Breast epithelium (tissue), 3 donors: ENCODE results near the gene GRIK5.

Experiments
- POLR2A ChIP-seq: fragments of 450-650 bp; IDR thresholded peaks from one replicate; pipeline ENCODE4 v1.6.1; 2016; ENCODE audit warnings: antibody characterized with exemption, mild to moderate bottlenecking, moderate library complexity
- TF ChIP-seq, protein P1 (sequence below), 3 donors: fragments of 450-650 bp; IDR thresholded peaks; one replicate each; pipeline ENCODE4 v1.5.1; 2016 to 2017; ENCODE audit warnings: antibody characterized with exemption in 3 of 3, mild to moderate bottlenecking in 3 of 3, moderate library complexity in 3 of 3

DNA sequence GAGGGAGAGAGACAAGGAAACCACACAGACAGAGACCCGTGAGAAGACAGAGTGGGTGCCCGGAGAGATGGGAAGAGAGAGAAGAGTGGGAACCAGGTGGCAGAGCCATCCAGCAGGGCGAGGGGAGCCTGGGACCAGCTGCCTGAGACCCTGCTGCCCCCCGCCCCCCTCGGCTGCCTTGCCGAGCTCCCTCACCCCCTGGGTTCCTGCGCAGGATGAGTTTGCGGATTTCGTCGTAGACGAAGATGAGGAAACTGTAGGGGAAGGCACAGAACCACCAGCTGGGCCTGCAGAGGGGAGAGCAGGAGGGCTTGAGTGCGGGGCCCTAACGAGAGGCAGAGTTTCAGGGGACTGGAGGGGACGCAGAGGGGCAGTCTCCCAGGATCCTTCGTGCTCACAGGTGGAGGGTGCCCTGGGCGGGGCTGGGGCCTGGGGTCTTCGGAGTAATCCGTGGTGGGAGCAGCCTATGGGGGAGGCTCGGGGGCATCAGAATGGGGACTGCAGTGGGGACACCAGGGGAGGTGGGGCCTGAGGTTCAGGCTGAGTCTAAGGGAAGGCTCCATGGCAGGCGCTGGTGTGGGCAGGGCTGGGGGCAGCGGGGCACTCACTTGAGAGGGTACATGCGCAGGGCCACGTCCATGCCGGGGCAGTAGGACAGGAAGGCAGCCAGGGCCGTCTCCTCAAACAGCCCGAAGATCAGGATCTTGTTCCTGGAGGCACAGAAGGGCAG lies 102.8 kb downstream of the GRIK5 start:
- TF ChIP-seq, protein P1, sequence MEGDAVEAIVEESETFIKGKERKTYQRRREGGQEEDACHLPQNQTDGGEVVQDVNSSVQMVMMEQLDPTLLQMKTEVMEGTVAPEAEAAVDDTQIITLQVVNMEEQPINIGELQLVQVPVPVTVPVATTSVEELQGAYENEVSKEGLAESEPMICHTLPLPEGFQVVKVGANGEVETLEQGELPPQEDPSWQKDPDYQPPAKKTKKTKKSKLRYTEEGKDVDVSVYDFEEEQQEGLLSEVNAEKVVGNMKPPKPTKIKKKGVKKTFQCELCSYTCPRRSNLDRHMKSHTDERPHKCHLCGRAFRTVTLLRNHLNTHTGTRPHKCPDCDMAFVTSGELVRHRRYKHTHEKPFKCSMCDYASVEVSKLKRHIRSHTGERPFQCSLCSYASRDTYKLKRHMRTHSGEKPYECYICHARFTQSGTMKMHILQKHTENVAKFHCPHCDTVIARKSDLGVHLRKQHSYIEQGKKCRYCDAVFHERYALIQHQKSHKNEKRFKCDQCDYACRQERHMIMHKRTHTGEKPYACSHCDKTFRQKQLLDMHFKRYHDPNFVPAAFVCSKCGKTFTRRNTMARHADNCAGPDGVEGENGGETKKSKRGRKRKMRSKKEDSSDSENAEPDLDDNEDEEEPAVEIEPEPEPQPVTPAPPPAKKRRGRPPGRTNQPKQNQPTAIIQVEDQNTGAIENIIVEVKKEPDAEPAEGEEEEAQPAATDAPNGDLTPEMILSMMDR (IDR thresholded peaks at IDR 0.05): no peak
- TF ChIP-seq POLR2A: no peak
